ENCODE results near the gene MMD. TPM values are rescaled to one million over a fixed set of nuclear protein-coding genes. Genes with fewer than 3 reads are reported as not detected.

Gene MMD
- total RNA-seq, 1 donor from 2014 or later, result 22.3 TPM

DNA sequence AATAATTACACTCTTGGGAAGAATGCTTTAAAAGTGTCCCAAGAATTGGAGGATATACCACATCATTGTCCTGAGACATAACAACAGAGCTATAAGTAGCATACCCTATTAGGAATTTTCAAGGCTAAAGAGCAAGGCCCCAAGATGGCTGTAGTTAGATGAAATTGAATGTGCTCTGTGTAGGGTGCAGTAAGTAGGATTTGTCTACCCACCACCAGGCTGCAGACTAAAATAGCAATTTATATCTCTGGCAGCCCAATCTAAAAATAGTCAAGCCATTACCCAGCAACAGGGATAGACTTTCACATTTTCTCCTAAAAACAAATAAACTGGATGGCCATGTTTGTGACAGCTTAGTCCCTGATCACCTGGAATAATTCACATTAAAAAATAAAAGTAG is 5.6 kb downstream of the MMD start:
- Histone ChIP-seq H3K27me3 (ENCODE audit: control insufficient read depth, insufficient read depth, low read length) (no peaks in the 10 kb centered on the region), H3K4me3 (ENCODE audit: low read depth, low read length) (no peak overlapping the region), H3K36me3 (ENCODE audit: control insufficient read depth, insufficient read depth, low read length) (no peaks in the 10 kb centered on the region)
- TF ChIP-seq, protein P1, sequence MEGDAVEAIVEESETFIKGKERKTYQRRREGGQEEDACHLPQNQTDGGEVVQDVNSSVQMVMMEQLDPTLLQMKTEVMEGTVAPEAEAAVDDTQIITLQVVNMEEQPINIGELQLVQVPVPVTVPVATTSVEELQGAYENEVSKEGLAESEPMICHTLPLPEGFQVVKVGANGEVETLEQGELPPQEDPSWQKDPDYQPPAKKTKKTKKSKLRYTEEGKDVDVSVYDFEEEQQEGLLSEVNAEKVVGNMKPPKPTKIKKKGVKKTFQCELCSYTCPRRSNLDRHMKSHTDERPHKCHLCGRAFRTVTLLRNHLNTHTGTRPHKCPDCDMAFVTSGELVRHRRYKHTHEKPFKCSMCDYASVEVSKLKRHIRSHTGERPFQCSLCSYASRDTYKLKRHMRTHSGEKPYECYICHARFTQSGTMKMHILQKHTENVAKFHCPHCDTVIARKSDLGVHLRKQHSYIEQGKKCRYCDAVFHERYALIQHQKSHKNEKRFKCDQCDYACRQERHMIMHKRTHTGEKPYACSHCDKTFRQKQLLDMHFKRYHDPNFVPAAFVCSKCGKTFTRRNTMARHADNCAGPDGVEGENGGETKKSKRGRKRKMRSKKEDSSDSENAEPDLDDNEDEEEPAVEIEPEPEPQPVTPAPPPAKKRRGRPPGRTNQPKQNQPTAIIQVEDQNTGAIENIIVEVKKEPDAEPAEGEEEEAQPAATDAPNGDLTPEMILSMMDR (IDR thresholded peaks at IDR 0.05; ENCODE audit: insufficient read depth, low read length, poor library complexity, severe bottlenecking), result no peak
- no peak for DNase-seq (ENCODE audit: low read depth)

DNA sequence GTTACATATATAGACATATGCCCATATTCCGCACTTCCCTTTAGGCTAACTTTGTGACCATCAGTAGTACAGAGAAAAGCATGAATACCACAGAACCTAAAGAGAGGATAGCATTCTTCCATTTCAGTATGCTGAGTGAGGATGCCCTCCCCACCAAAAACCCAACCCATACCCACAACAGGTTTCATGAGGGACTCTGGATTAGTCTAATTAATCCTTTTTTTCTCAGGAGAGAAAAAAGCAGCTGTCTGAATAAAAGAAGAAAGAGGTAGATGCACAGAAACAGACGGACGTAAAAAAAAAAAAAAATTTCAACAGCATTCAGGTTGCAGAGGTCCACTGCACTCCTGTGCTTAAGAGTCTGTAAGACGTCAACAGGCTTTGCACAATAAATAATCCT is 6.7 kb downstream of the MMD start:
- TF ChIP-seq, protein P1 (IDR thresholded peaks at IDR 0.05; ENCODE audit: insufficient read depth, low read length, poor library complexity, severe bottlenecking), result no peak
- no peak for DNase-seq (ENCODE audit: low read depth)
- Histone ChIP-seq H3K27me3 (ENCODE audit: control insufficient read depth, insufficient read depth, low read length) (no peaks in the 10 kb centered on the region), H3K4me3 (ENCODE audit: low read depth, low read length) (no peak overlapping the region), H3K36me3 (ENCODE audit: control insufficient read depth, insufficient read depth, low read length) (no peaks in the 10 kb centered on the region)

DNA sequence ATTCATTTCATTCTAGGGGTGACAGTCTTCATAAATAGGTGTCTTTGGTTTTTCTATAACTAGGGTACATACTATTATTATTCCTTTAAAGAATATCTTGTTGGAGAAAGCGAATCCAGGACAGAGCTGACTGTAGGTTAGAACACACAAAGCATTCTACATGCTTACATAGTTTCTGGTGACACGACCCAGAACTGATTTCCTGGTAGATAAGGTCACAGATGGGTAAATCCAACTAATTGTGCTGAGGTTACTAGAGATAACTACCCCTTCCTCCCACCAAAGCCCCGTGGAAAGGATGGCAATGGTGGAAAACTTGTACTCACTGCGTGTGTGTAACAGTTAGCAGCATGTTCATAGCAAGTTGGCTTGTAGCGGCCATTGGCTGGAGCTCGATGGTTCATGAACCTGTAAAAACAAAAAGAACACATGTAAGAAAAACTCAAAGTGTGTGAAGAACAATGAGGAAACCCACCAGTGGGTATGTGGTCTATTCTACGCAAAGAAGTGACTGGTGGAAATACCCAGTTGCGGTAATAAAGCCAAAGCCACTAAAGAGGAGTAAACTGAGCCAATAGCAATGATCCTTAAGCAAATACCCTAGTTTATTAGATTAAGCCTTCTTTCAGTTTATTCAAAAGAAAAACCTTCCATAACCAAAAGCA is 7.7 kb downstream of the MMD start:
- TF ChIP-seq, protein P1 (IDR thresholded peaks at IDR 0.05; ENCODE audit: insufficient read depth, low read length, poor library complexity, severe bottlenecking), result no peak
- Histone ChIP-seq H3K27me3 (ENCODE audit: control insufficient read depth, insufficient read depth, low read length) (no peaks in the 10 kb centered on the region), H3K4me3 (ENCODE audit: low read depth, low read length) (no peak overlapping the region), H3K36me3 (ENCODE audit: control insufficient read depth, insufficient read depth, low read length) (no peaks in the 10 kb centered on the region)
- DNase-seq (ENCODE audit: low read depth), result no peak

DNA sequence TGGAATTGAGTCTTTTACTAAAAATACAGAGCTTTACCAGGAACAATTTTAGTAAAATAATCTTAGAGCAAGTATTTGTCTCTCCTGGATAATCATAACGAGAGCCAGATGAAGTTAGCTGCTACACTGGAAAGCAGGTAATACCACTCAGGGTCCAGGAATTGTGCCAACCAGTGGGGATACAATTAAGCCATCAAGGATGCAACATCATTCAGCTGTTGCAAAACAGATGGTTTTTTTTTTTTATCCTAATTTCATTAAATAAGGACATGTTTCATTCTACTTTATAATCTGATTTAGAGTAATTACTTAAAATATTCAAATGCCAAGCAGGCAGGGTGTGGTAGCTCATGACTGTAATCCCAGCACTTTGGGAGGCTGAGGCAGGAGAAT is 10.2 kb downstream of the MMD start:
- no peak for DNase-seq (ENCODE audit: low read depth)
- no peak overlapping the region for H3K4me3 ChIP-seq (ENCODE audit: low read depth, low read length)
- TF ChIP-seq, protein P1 (IDR thresholded peaks at IDR 0.05; ENCODE audit: insufficient read depth, low read length, poor library complexity, severe bottlenecking), result no peak
- H3K36me3 ChIP-seq (ENCODE audit: control insufficient read depth, insufficient read depth, low read length), result no peaks in the 10 kb centered on the region
- H3K27me3 ChIP-seq (ENCODE audit: control insufficient read depth, insufficient read depth, low read length), result no peaks in the 10 kb centered on the region

DNA sequence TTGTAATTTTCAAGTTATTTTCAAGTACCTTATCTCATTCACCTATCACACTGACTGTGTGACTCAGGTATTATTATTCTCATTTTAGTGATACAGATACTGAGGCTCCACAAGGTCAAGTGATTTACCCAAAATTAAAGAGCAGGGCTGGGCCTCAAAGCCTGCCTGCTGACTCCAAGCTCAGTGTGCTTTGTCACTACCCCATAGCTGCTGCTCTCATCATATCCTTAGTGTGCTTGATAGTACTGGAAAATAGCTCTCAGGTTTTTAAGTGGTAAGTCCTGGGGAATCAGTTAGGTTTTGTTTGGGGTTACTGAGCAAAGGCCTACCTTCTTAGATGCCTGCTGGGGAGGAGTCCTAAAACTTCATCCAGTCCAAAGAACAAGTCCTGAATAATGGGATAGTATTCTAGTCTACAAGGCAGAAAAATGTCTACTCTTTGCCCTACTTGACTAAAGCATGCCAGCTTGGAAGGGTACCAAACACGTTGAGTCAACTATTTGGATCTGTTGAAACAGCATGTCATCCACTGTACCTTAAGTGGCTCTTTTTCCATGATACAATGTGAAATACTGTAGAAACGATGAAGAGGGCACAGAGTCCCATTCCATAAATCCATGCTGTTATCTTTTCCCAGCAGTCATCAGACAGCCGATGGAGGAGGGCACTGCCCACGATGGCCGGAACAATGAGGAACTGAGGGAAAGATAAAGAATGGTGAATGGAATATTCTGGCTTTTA is 10.7 kb downstream of the MMD start:
- TF ChIP-seq, protein P1 (IDR thresholded peaks at IDR 0.05; ENCODE audit: insufficient read depth, low read length, poor library complexity, severe bottlenecking), result no peak
- no peak overlapping the region for H3K4me3 ChIP-seq (ENCODE audit: low read depth, low read length)
- no peak for DNase-seq (ENCODE audit: low read depth)
- no peaks in the 10 kb centered on the region for H3K27me3 ChIP-seq (ENCODE audit: control insufficient read depth, insufficient read depth, low read length)
- H3K36me3 ChIP-seq (ENCODE audit: control insufficient read depth, insufficient read depth, low read length), result no peaks in the 10 kb centered on the region
